Measurements from ENCODE around the gene SEC14L2.

GRCh38 chr22:30413001-30413400 is 16.2 kb downstream of the SEC14L2 start:
- no peak for TF ChIP-seq EZH2 (IDR thresholded peaks at IDR 0.05; ENCODE audit: borderline replicate concordance, low read depth, low read length, severe bottlenecking)
- TF ChIP-seq CTCF (IDR thresholded peaks at IDR 0.05; ENCODE audit: extremely low read depth in 1 of 2, insufficient read depth in 1 of 2, low read depth in 1 of 2, low read length in 2 of 2), result no peak
- TF ChIP-seq POLR2AphosphoS5 (IDR thresholded peaks at IDR 0.05; ENCODE audit: insufficient read depth, low read depth, low read length), result no peak
- TF ChIP-seq POLR2A (IDR thresholded peaks at IDR 0.05; ENCODE audit: low read depth, low read length), result no peak
- TF ChIP-seq MAX (IDR thresholded peaks at IDR 0.05; ENCODE audit: insufficient read depth, insufficient read length), result no peak
- TF ChIP-seq JUN (IDR thresholded peaks at IDR 0.05; ENCODE audit: borderline replicate concordance, insufficient read depth, insufficient read length, low read depth), result no peak

All from endothelial cell of umbilical vein (primary cell).